Stimulated activated naive CD4-positive, alpha-beta T cell (primary cell): Measurements from ENCODE around the gene FAM217B.

Source experiments
- DNase-seq, 6 experiments: peaks; one replicate each; lab custom pipeline; 2025; lab: John Stamatoyannopoulos, UW

FAM217B gene

GRCh38 chr20:59976156-59976782 is 36.1 kb downstream of the FAM217B start:
- DNase-seq: no peak

GRCh38 chr20:59977086-59977485 is 36.9 kb downstream of the FAM217B start:
- DNase-seq: no peak

- DNase-seq: no peak
Measured at GRCh38 chr20:59983076-59983475, 42.9 kb downstream of the FAM217B start.

DNA sequence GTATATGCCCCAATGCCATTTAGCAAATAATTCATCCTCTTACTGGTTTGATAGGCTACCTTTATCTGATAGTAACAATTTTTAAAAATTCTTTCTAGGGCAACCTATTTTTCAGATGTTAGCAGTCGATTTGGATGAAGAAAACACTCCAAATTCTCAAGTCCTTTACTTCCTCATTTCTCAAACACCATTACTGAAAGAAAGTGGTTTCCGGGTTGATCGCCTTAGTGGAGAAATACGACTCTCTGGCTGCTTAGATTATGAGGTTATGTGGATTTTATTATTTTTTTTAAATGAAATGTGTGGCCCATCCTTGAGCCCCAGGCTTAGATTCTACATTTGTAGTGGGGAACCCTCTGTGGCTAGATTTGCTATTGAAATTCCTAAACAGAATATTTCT is 44.4 kb downstream of the FAM217B start:
- DNase-seq: no peak

GRCh38 chr20:59985164-59985563 is 45.0 kb downstream of the FAM217B start:
- DNase-seq: no peak

DNA sequence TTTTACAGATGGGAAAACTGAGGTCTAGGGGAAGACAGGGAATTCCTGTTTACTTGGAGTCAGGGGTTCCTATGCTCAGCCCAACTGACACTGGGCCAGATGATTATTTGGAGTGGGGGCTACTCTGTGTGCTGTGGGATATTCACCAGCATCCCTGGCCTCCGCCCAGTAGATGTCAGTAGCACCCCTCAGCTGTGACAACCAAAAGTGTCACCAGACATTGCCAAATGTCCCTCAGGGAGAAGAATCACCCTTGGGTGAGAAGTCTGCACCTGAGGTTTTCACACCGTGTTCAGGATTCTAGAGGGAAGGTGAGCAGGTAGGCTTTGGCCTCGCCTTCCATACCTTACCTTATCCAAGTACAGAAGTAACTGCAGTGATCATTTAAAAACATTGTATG is 45.7 kb downstream of the FAM217B start:
- DNase-seq: no peak

DNA sequence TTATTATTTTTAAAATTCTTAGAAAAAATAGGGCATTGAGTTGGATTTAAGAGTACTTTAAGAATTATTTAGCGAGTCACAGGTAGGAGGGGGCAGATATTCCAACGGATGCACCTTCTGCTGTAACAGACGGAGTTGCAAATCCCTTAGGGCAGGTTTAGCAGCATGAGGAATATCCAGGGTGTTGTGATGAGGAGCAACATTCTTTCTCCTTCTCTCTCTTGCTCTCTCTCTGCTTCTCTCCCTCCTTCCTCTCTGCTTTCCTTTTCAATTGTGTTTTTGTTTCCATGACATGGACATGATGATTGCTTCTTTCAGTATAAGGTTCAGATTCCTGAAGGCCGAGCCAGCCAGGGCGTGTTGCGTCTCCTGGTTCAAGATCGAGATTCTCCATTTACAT is 46.9 kb downstream of the FAM217B start:
- no peak for DNase-seq

DNA sequence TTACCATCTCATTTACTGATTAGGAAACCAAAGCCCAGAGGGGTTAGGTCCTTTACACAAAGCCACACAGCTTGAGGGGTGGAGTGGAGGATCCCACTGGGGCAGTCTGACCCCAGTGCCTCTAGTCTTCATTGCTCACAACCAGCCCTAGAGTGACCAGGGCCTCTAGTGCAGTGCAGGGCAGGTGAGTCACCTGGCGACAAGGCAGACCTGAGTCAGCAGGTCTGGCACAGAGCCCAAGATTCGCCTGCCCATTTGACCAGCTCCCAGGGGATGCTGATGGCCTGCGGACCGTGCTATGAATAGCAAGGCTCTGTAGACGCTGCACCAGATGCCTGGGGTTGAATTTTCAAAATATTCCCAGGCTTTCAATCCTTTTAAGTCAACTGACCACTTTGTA is 48.0 kb downstream of the FAM217B start:
- DNase-seq: no peak

DNA sequence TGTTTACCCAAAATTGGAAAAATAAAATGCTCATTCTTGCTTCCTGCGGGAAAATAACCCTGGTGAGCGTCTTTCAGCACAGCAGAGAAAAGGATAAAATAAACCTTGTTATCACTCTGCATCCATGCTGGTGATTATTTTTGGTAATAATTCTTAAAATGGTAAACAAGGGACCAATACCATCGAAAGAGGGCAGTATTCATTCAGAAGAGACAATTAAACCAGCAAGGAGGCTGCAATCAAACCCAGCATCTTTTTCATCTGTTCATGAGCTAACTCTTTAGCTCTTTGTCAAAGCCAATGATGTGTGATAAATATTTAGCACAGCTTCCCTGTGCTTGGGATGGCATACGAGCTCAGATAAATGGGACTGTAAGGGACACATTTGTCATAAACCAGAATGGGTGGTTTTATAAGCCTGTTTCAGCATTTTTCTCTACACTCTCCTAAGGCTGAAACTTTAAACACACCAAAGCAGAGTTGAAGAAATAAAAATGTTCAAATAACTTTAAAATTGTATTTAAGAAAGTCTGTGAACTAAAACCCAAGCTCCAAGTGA is 52.4 kb downstream of the FAM217B start:
- no peak for DNase-seq

- DNase-seq: no peak
Measured at GRCh38 chr20:59993736-59994430, 53.7 kb downstream of the FAM217B start.

GRCh38 chr20:59994697-59995122 is 54.5 kb downstream of the FAM217B start:
- no peak for DNase-seq

- DNase-seq: no peak
Measured at GRCh38 chr20:59996108-59996507, 55.9 kb downstream of the FAM217B start.

DNA sequence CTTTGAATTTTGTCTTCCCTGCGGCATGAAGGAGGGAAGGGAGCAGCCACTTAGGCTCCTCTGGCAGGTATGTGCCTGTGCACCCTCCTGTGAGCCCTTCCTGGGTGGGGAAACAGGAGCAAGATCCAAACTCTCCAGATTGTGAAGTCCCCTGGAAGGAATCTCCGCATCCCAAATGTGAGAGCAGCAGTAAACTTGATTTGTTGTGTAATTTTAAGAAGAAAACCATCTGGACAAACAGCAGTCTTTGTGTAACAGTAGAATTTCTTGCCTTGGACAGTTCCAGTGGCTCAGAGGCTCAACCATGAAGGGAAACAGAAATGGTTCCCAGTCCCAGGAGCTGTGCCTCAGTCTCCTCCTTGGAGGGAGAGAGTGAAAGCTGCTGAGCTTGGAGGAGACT is 57.7 kb downstream of the FAM217B start:
- DNase-seq: no peak
